ENCODE measurements around the gene ERH.

- TF ChIP-seq CTCF (IDR thresholded peaks at IDR 0.05 in 2 of 3, conservative IDR thresholded peaks at IDR 0.05 in 1 of 3; ENCODE audit: borderline replicate concordance in 1 of 3, insufficient read depth in 1 of 3, low read depth in 2 of 3, low read length in 2 of 3) (no peak), YY1 (IDR thresholded peaks at IDR 0.05; ENCODE audit: extremely low read depth, insufficient replicate concordance, low read depth, low read length) (no peak), EZH2phosphoT487 (IDR thresholded peaks at IDR 0.05; ENCODE audit: borderline replicate concordance) (no peak), ZNF274 (IDR thresholded peaks at IDR 0.05; ENCODE audit: low read depth, low read length) (no peak), POLR2AphosphoS5 (IDR thresholded peaks at IDR 0.05; ENCODE audit: low read depth, low read length) (no peak), POLR2A (IDR thresholded peaks at IDR 0.05; ENCODE audit: borderline replicate concordance, extremely low read depth, insufficient read depth, insufficient read length) (no peak), REST (IDR thresholded peaks at IDR 0.05; ENCODE audit: low read depth) (no peak), ZBTB33 (IDR thresholded peaks at IDR 0.05; ENCODE audit: extremely low read depth, insufficient replicate concordance, low read length) (no peak)
Observed at GRCh38 chr14:69401841-69402240, 3.7 kb upstream of the ERH start.

Data from HCT116 (cell line).